Measurements from ENCODE around the gene NIPAL4. TPM values are rescaled to one million over a fixed set of nuclear protein-coding genes. Genes with fewer than 3 reads are reported as not detected.

Gene NIPAL4
- total RNA-seq, 2 donors from 2014 or later, result 1.6 TPM; not detected in 1

- Histone ChIP-seq H3K9me3 (no peaks in the 10 kb centered on the region), H3K27me3 (no peaks in the 10 kb centered on the region), H3K27ac (no peak overlapping the region), H3K4me3 (no peak overlapping the region), H3K36me3 (peaks cover 87% of the 10 kb centered on the region), H3K4me1 (peaks cover 0 to 11% of the 10 kb centered on the region in 2 donors)
- no peak for DNase-seq (ENCODE audit: low spot score)
- no peak for TF ChIP-seq CTCF (IDR thresholded peaks at IDR 0.05)
Observed at GRCh38 chr5:157491471-157491995, 31.5 kb downstream of the NIPAL4 start.

GRCh38 chr5:157492886-157493285 is 32.9 kb downstream of the NIPAL4 start:
- TF ChIP-seq CTCF (IDR thresholded peaks at IDR 0.05), result no peak
- H3K36me3 ChIP-seq, result peaks cover 84% of the 10 kb centered on the region
- DNase-seq (ENCODE audit: low spot score), result no peak

GRCh38 chr5:157494178-157494832 is 34.3 kb downstream of the NIPAL4 start:
- no peaks in the 10 kb centered on the region for H3K9me3 ChIP-seq
- no peaks in the 10 kb centered on the region for H3K27me3 ChIP-seq
- no peak overlapping the region for H3K27ac ChIP-seq
- H3K36me3 ChIP-seq, result peaks cover 70% of the 10 kb centered on the region
- H3K4me3 ChIP-seq, result no peak overlapping the region
- H3K4me1 ChIP-seq, result peaks cover 0 to 4% of the 10 kb centered on the region in 2 donors
- DNase-seq (ENCODE audit: low spot score), result no peak
- TF ChIP-seq CTCF (IDR thresholded peaks at IDR 0.05), result no peak

More at GRCh38 chr5:157492886-157493285, 32.9 kb downstream of the NIPAL4 start:
- no peak overlapping the region for H3K27ac ChIP-seq
- H3K4me3 ChIP-seq, result no peak overlapping the region
- H3K4me1 ChIP-seq, result peaks cover 0 to under 1% of the 10 kb centered on the region in 2 donors
- H3K27me3 ChIP-seq, result no peaks in the 10 kb centered on the region
- H3K9me3 ChIP-seq, result no peaks in the 10 kb centered on the region

- no peaks in the 10 kb centered on the region for H3K27me3 ChIP-seq
- no peak overlapping the region for H3K4me3 ChIP-seq
- H3K4me1 ChIP-seq, result peaks cover 0 to 4% of the 10 kb centered on the region in 2 donors
- H3K27ac ChIP-seq, result no peak overlapping the region
- TF ChIP-seq CTCF (IDR thresholded peaks at IDR 0.05), result no peak
- no peaks in the 10 kb centered on the region for H3K9me3 ChIP-seq
- H3K36me3 ChIP-seq, result peaks cover 67% of the 10 kb centered on the region
- no peak for DNase-seq (ENCODE audit: low spot score)
Observed at GRCh38 chr5:157496864-157497263, 36.9 kb downstream of the NIPAL4 start.

GRCh38 chr5:157497875-157498611 is 38.0 kb downstream of the NIPAL4 start:
- Histone ChIP-seq H3K27me3 (no peaks in the 10 kb centered on the region), H3K27ac (no peak overlapping the region), H3K4me3 (no peak overlapping the region), H3K36me3 (peaks cover 67% of the 10 kb centered on the region), H3K4me1 (peaks cover 0 to 4% of the 10 kb centered on the region in 2 donors), H3K9me3 (no peaks in the 10 kb centered on the region)
- no peak for DNase-seq (ENCODE audit: low spot score)
- TF ChIP-seq CTCF (IDR thresholded peaks at IDR 0.05), result no peak
